ENCODE data around the gene CYFIP1.

GRCh38 chr15:22918596-22919140 lies 61.5 kb downstream of the CYFIP1 start:
- TF ChIP-seq, protein P1, sequence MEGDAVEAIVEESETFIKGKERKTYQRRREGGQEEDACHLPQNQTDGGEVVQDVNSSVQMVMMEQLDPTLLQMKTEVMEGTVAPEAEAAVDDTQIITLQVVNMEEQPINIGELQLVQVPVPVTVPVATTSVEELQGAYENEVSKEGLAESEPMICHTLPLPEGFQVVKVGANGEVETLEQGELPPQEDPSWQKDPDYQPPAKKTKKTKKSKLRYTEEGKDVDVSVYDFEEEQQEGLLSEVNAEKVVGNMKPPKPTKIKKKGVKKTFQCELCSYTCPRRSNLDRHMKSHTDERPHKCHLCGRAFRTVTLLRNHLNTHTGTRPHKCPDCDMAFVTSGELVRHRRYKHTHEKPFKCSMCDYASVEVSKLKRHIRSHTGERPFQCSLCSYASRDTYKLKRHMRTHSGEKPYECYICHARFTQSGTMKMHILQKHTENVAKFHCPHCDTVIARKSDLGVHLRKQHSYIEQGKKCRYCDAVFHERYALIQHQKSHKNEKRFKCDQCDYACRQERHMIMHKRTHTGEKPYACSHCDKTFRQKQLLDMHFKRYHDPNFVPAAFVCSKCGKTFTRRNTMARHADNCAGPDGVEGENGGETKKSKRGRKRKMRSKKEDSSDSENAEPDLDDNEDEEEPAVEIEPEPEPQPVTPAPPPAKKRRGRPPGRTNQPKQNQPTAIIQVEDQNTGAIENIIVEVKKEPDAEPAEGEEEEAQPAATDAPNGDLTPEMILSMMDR (IDR thresholded peaks at IDR 0.05): no peak
- TF ChIP-seq POLR2A (IDR thresholded peaks at IDR 0.05): no peak

Measured in heart left ventricle (tissue), 13 donors.